ENCODE measurements around the gene CPVL.

CPVL gene

DNA sequence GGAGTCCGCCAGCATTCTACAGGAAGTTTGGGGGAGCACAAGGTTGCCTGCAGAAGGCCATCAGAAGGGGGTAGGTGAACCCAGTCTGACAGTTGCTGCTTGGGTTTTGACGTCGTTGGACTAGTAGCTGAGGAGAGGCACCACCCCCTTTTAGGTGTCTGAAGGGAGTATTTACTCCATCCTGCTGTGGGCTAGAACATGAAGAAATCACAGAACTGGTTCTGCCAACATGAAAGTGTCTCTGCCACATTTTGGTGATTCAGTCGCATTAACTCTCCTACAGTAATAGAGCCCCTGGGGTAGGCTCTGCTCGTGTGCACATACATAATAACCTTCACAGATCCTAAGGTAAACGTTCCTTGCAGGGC, 187.4 kb downstream of the CPVL start:
- no peak for DNase-seq

DNA sequence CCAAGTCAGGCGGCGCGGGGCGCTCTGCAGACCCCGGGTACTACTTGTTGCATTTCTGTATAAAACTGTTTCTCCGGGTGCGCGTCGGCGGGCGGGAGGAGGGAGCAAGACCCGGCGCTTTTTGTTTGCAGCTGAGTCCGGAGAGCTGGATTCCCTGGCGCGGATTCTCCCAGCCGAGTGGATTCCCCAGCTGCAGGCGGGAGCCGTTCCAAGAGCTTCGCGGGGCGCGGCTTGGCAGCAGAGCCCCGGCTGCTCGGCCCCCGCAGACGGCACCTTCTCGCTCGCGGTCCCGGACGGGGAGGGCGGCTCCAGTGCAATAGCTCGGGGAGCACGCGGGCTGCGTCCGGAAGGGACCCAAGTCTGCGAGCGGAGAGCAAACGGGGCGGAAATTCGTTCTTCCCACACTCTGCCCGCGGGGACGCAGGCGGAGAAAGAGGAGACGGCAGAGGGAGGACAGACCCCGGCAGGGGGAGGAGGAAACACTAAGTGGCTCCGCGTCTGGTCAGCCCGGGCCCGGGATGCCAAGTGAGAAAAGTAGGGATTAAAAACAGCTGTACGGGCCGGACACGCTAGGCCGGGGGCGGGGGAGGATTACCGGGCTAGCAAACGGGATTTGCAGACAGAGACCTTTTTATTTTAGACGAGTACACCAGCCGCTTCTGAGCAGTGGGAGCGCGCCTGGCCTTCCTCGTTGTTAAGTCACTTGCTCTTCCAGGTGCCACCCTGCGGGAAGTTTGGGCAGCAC, 187.9 kb downstream of the CPVL start, which contains the start of gene TRIL:
TSS of gene TRIL (minus strand) at position 96 of the 745 bp plus-strand sequence. CDS start 284 bp downstream, outside the sequence.
- no peak for DNase-seq

DNA sequence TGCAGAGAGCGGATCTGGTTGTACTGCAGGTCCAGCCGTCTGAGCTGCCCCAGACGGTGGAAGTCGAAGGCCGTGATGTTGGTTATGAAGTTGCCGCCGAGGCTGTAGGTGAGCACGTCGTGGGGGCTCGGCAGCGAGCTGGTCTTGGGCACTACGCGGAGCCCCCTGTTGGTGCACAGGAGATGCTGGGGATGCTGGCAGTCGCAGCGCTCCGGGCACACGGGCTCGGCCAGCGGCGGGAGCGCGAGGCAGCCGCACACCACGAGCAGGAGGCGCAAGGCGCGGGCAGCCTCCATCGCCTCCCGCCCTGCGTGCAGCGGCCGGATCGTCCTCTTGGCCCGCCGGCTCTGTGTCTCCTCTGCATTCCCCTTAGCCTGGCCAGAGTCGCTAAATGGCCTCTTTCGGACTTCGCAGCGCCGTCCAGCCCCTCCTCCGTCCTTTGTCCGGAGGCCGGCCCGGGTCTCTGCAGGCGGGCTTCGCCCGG, 188.5 kb downstream of the CPVL start:
- no peak for DNase-seq

DNA sequence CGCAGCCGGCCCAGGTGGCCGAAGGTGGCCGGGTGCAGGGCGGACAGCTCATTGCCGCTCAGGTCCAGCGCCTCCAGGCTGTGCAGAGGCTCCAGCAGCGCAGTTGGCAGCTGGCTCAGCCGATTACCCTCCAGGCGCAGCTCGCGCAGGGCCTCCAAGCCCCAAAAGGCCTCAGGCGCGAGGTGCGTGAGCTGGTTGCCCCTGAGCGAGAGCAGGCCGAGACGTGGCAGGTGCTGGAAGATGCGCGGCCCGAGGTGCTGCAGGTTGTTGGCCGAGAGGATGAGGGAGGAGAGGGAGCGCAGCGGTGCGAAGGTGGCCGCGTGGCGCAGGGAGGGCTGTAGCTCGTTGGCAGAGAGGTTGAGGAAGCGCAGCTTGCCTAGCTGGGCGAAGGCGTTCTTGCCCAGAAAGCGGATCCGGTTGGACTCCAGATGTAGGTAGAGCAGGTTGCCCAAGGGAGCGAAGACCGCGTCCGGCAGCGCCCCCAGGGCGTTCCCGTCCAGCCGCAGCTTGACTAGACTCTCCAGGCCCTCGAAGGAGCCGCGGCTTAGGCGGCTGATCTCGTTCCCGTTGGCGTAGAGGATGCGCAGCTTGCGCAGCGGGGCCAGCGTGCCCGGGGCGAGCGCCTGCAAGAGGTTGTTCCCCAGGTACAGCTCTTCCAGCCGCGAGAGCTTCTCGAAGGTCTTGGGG, 189.1 kb downstream of the CPVL start:
- no peak for DNase-seq

DNA sequence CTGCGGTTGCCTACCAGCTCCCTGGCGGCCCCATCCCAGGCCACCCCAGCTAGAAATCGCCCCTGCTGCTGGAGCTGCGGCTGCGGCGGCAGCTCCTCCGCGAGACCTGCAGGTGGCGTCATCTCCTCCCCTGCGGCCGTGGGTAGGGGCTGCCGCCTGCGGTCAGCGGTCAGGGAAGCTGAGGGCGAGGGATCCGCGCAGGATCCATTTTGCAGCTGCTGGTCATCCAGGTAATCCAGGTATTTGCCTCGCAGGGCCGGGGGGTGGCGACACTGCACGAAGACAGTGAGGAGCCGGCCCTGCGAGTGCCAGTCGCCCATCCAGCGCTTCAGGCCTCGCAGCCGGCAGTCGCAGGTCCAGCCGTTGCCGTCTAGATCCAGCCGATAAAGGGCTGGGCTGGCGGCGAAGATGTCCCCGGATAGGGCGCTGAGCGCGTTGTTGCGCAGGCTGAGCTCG, 189.7 kb downstream of the CPVL start:
- DNase-seq: no peak

DNA sequence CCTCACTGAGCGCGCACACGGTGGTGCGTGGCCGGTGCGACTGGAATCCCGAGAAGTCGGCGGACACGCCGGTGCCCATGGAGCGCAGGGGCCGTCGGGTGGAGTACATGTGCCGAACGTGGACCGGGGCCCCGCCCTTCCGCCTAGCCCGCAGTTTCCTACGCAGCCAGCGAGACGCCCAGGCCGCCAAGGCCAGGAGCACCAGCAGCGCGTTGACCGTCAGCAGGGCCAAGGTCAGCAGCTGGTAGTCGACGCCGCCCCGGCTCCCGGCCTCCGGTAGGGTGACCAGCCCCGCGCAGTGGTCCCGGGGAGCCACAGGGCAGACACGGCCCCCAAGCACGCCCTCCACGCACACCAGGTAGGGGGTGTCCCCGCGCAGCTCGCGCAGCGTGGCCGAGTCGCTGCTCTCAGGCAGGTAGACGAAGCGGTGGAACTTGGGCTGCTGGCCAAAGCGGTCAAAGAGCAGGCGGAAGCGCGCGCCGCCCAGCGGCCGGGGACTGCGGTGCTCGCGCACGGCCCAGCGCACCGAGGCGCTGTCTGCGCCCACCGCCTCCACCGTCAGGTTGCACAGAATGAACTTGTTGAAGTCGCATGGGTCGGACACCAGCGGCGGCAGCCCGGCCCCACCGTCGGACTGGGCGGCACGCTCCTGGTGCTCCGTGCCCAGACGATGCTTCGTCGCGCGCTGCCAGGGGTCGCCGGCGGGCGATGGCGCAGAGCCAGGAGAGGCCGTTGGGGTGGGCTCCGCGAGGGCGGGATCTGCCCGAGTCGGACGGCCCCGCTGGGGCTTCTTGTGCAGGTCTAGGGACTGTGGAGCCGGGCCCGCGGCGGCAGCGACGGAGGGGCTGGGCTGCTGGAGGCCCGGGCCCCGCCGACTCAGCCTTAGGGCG, 190.4 kb downstream of the CPVL start:
- DNase-seq: no peak

DNA sequence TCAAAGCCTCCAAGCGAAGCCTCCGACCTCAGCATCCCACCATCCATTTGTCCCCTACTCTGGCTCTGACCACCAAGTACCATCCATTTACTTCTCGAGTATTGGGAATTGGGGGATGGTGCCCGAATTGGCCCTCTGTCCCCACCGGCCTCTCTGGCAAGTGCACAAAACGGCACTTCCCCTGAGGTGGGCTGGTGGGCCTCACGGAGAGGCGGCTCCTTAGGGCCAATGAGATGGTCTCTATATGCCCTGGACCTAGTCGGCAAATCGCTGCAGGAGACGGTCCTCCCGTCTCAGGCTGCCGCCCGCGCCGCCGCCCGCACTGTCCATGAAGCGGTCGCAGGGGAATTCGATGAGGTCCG, 191.0 kb downstream of the CPVL start:
- no peak for DNase-seq

DNA sequence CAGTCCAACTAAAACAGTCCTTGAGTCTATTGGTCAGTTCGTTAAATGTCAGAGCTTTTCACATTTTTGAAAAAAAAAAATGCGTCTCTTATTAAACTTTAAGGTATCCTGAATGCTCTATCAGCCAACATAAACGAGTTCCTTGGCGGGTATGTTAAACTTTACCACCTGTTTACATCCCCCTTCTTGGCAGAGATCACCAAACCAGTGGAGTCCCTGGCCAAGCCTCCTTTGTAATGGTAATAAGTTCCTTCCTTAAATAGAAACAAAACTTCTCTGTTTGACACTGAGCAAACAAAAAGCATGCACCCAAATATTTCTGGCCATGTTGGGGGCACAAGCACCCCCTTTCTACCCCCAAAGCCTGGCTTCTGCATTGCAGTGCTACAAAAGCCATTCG, 191.4 kb downstream of the CPVL start:
- DNase-seq: no peak

DNA sequence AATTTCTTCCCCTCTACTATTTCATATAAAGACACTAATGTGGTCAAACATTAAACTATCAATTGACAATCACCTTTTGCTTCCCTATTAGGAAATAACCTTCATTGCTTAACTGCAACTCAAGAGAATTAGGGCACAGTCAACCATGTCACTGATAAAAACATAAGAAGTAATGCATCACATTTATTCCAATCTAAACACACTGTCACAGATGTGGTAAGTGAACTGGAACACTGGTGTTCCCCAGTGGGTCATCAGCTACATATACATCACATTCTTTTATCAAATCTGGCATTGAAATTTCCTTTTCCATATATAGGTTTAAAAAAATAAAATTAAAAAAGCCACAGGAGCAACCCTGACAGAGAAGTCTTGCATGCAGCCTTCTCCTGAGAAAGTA, 191.9 kb downstream of the CPVL start:
- DNase-seq: no peak

DNA sequence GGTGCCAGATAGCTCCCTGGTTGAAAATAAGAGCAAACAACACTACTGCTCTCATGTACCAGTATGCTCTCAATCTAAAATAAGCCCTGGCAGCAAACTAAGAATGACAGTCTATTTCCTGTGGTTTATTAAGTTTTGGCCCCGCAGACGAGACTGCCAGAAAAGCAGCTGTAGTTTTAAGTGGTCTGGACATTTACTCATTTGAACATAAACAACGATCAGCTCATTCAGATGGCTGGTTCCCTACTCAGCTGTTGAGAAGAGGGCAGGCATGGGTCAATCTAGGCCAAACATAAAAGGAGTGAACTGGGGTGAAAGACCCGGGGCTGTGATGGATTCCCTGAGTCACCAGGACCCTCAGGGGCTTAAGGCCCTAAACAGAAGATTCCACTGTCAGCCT, 192.7 kb downstream of the CPVL start:
- no peak for DNase-seq

All from NCI-H187 treated with DMSO at 0.1 percent for 48 hours (cell line).